ENCODE data around the gene TMEM168.
A peak's percentile ranks its signal among the peaks of the same experiment; 100 is the strongest.
"Not testable (repeated sequence)": the region's sequence is repeated elsewhere in the genome, so short reads cannot be mapped to it uniquely, and the experiment has no call there.

The TMEM168 gene

GRCh38 chr7:112789817-112790585, at the start of gene TMEM168:
TSS of gene TMEM168 (minus strand) at chr7:112790393. CDS start at chr7:112784825, 5,568 bp downstream.
- DNase-seq (ENCODE audit: extremely low spot score): peak; percentile 72
- no peak for TF ChIP-seq NFRKB (IDR thresholded peaks at IDR 0.05)
- TF ChIP-seq SP1 (IDR thresholded peaks at IDR 0.05): no peak
- TF ChIP-seq FOXA1 (IDR thresholded peaks at IDR 0.05): no peak
- TF ChIP-seq LEF1 (IDR thresholded peaks at IDR 0.05; ENCODE audit: borderline replicate concordance): no peak
- peak; percentile 92 for TF ChIP-seq L3MBTL2 (conservative IDR thresholded peaks at IDR 0.05)
- no peak for TF ChIP-seq CTBP1 (IDR thresholded peaks at IDR 0.05; ENCODE audit: borderline replicate concordance)
- TF ChIP-seq ELF4 (IDR thresholded peaks at IDR 0.05): peak; percentile 39; the same call in 1 of the 2 replicates
- ChIA-PET POLR2A (interaction anchor here (0.6 to 1.6 kb wide), 6 partner anchors 9 to 272 kb away, joined by 3 to 8 read pairs (median 4); no protein-coding TSS in a partner anchor), CTCF (interaction anchor here (1.2 kb wide), 1 partner anchor 10 kb away, joined by 4 read pairs; no protein-coding TSS in a partner anchor)

GRCh38 chr7:112835928-112836327, 45.7 kb upstream of the TMEM168 start:
- CTCF ChIA-PET; POLR2A ChIA-PET; DNase-seq (ENCODE audit: extremely low spot score): not testable (repeated sequence)

GRCh38 chr7:112833082-112833481, 42.9 kb upstream of the TMEM168 start:
- POLR2A ChIA-PET: no interaction called here

GRCh38 chr7:112830769-112831168, 40.6 kb upstream of the TMEM168 start:
- POLR2A ChIA-PET: no interaction called here
- CTCF ChIA-PET: interaction anchor here (0.7 kb wide), 1 partner anchor 673 kb away, joined by 6 read pairs; no protein-coding TSS in a partner anchor
- no peak for DNase-seq (ENCODE audit: extremely low spot score)
- TF ChIP-seq NFRKB (IDR thresholded peaks at IDR 0.05) (no peak), ELF4 (IDR thresholded peaks at IDR 0.05) (no peak), FOXA1 (IDR thresholded peaks at IDR 0.05) (no peak), PKNOX1 (IDR thresholded peaks at IDR 0.05) (no peak), TARDBP (IDR thresholded peaks at IDR 0.05) (no peak)

More at GRCh38 chr7:112833082-112833481, 42.9 kb upstream of the TMEM168 start:
- TF ChIP-seq HDGF (IDR thresholded peaks at IDR 0.05; ENCODE audit: borderline replicate concordance) (no peak), ARNT (IDR thresholded peaks at IDR 0.05) (no peak), SP1 (IDR thresholded peaks at IDR 0.05) (no peak), ELF4 (IDR thresholded peaks at IDR 0.05) (no peak), FOXA1 (IDR thresholded peaks at IDR 0.05) (no peak), SUZ12 (IDR thresholded peaks at IDR 0.05) (no peak)
- CTCF ChIA-PET: no interaction called here
- no peak for DNase-seq (ENCODE audit: extremely low spot score)

- POLR2A ChIA-PET: no interaction called here
- CTCF ChIA-PET: no interaction called here
- TF ChIP-seq PKNOX1 (IDR thresholded peaks at IDR 0.05) (no peak), CTBP1 (IDR thresholded peaks at IDR 0.05; ENCODE audit: borderline replicate concordance) (no peak)
- DNase-seq (ENCODE audit: extremely low spot score): no peak
Observed at GRCh38 chr7:112828696-112829095, 38.5 kb upstream of the TMEM168 start.

GRCh38 chr7:112821345-112821744, 31.2 kb upstream of the TMEM168 start:
- CTCF ChIA-PET: no interaction called here
- POLR2A ChIA-PET: no interaction called here
- no peak for TF ChIP-seq CTBP1 (IDR thresholded peaks at IDR 0.05; ENCODE audit: borderline replicate concordance)
- no peak for TF ChIP-seq FOXK2 (IDR thresholded peaks at IDR 0.05)
- no peak for TF ChIP-seq NFRKB (IDR thresholded peaks at IDR 0.05)
- no peak for TF ChIP-seq HDGF (IDR thresholded peaks at IDR 0.05; ENCODE audit: borderline replicate concordance)
- no peak for TF ChIP-seq PKNOX1 (IDR thresholded peaks at IDR 0.05)
- TF ChIP-seq TARDBP (IDR thresholded peaks at IDR 0.05): no peak
- TF ChIP-seq FOXM1 (IDR thresholded peaks at IDR 0.05; ENCODE audit: borderline replicate concordance): no peak
- TF ChIP-seq ARNT (IDR thresholded peaks at IDR 0.05): no peak
- TF ChIP-seq BHLHE40 (IDR thresholded peaks at IDR 0.05; ENCODE audit: borderline replicate concordance): no peak
- no peak for TF ChIP-seq FOXA1 (IDR thresholded peaks at IDR 0.05)
- no peak for TF ChIP-seq SP1 (IDR thresholded peaks at IDR 0.05)
- DNase-seq (ENCODE audit: extremely low spot score): no peak

GRCh38 chr7:112819536-112819935, 29.3 kb upstream of the TMEM168 start:
- no peak for TF ChIP-seq FOXK2 (IDR thresholded peaks at IDR 0.05)
- TF ChIP-seq ELF4 (IDR thresholded peaks at IDR 0.05): no peak
- TF ChIP-seq TARDBP (IDR thresholded peaks at IDR 0.05): no peak
- no peak for TF ChIP-seq ZNF384 (IDR thresholded peaks at IDR 0.05)
- TF ChIP-seq FOXM1 (IDR thresholded peaks at IDR 0.05; ENCODE audit: borderline replicate concordance): no peak
- no peak for TF ChIP-seq PKNOX1 (IDR thresholded peaks at IDR 0.05)
- no peak for TF ChIP-seq FOXA1 (IDR thresholded peaks at IDR 0.05)
- no peak for TF ChIP-seq ARNT (IDR thresholded peaks at IDR 0.05)
- no peak for TF ChIP-seq BHLHE40 (IDR thresholded peaks at IDR 0.05; ENCODE audit: borderline replicate concordance)
- no peak for TF ChIP-seq L3MBTL2 (conservative IDR thresholded peaks at IDR 0.05)
- no peak for TF ChIP-seq SUZ12 (IDR thresholded peaks at IDR 0.05)
- no peak for TF ChIP-seq LEF1 (IDR thresholded peaks at IDR 0.05; ENCODE audit: borderline replicate concordance)
- TF ChIP-seq CTBP1 (IDR thresholded peaks at IDR 0.05; ENCODE audit: borderline replicate concordance): no peak
- no peak for TF ChIP-seq NFRKB (IDR thresholded peaks at IDR 0.05)
- no peak for TF ChIP-seq SP1 (IDR thresholded peaks at IDR 0.05)
- no peak for TF ChIP-seq HDGF (IDR thresholded peaks at IDR 0.05; ENCODE audit: borderline replicate concordance)
- no peak for DNase-seq (ENCODE audit: extremely low spot score)
- ChIA-PET POLR2A (no interaction called here), CTCF (no interaction called here)

Data from HEK293T (cell line).